H1 (cell line): ENCODE results near the gene ARHGAP26. TPM values are rescaled to one million over a fixed set of nuclear protein-coding genes. Genes with fewer than 3 reads are reported as not detected.

ENCODE experiments used
- CTCF ChIA-PET: fragments of 300-600 bp; sonication (Branson Sonifier 250); formaldehyde crosslinking; loops from one replicate; lab custom pipeline; 2021; ENCODE audit not compliant: partially characterized antibody; lab: Charles Lee
- POLR2A ChIA-PET: fragments of 300-600 bp; sonication (Branson Sonifier 250); formaldehyde crosslinking; loops from one replicate; lab custom pipeline; 2021; ENCODE audit warnings: inconsistent platforms; ENCODE audit not compliant: partially characterized antibody; lab: Charles Lee
- DNase-seq, 2 experiments: peaks; one replicate each; pipeline versions ENCODE4 v3.0.0 to v3.0.0-alpha.2; 2010 to 2022; ENCODE audit warnings: low spot score in 2 of 2, low read depth in 1 of 2, mixed read lengths in 1 of 2
- FAIRE-seq: peaks from 2 replicates; lab custom pipeline; 2011; peaks lifted over from hg19 to GRCh38; lab: Jason Lieb, UNC
- H2AFZ ChIP-seq: 2 replicates; pipeline ENCODE4 v1.8.1; 2012; ENCODE audit warnings: low read length, inconsistent platforms
- H2AK5ac ChIP-seq: 2 replicates; pipeline ENCODE4 v1.6.1; 2013; ENCODE audit warnings: low read depth, low read length
- H2BK120ac ChIP-seq: replicated peaks from 2 replicates; pipeline ENCODE3; 2013; ENCODE audit warnings: low read depth, low read length, inconsistent platforms
- H2BK12ac ChIP-seq: 2 replicates; pipeline ENCODE4 v1.6.1; 2013; ENCODE audit warnings: low read depth, low read length
- H2BK15ac ChIP-seq: 2 replicates; pipeline ENCODE4 v1.6.1; 2013; ENCODE audit warnings: low read length
- H2BK20ac ChIP-seq: 2 replicates; pipeline ENCODE4 v1.6.1; 2013; ENCODE audit warnings: low read length
- H2BK5ac ChIP-seq: 2 replicates; pipeline ENCODE4 v1.6.1; 2013; ENCODE audit warnings: low read depth, low read length
- H3K14ac ChIP-seq: 2 replicates; pipeline ENCODE4 v1.6.1; 2013; ENCODE audit warnings: inconsistent platforms; ENCODE audit not compliant: insufficient read length
- H3K18ac ChIP-seq: 2 replicates; pipeline ENCODE4 v1.6.1; 2013; ENCODE audit warnings: low read length; ENCODE audit errors: extremely low read depth
- H3K23ac ChIP-seq: 2 replicates; pipeline ENCODE4 v1.6.1; 2013; ENCODE audit warnings: inconsistent platforms; ENCODE audit not compliant: insufficient read length
- H3K23me2 ChIP-seq: 2 replicates; pipeline ENCODE4 v1.6.1; 2013; ENCODE audit warnings: low read depth, low read length
- H3K27ac ChIP-seq: 2 replicates; pipeline ENCODE4 v1.6.1; 2011; ENCODE audit warnings: low read depth, low read length, inconsistent platforms
- H3K27me3 ChIP-seq, 4 experiments: replicated peaks in 1 of 4; 1 replicate in 1 of 4; 2 replicates in 3 of 4; pipeline versions ENCODE4 v1.6.1 to v1.8.1; 2011 to 2013; ENCODE audit warnings: low read length in 3 of 4, mild to moderate bottlenecking in 3 of 4, inconsistent platforms in 2 of 4, mixed read lengths in 2 of 4, moderate library complexity in 1 of 4; ENCODE audit not compliant: control insufficient read depth in 3 of 4, insufficient read depth in 3 of 4; ENCODE audit errors: extremely low read depth in 1 of 4
- H3K36me3 ChIP-seq, 4 experiments: 2 replicates each; pipeline versions ENCODE4 v1.6.1 to v1.8.1; 2011 to 2013; ENCODE audit warnings: mild to moderate bottlenecking in 4 of 4, low read length in 3 of 4, moderate library complexity in 2 of 4, control low read depth in 1 of 4, inconsistent platforms in 1 of 4; ENCODE audit not compliant: insufficient read depth in 4 of 4, control insufficient read depth in 2 of 4
- H3K4ac ChIP-seq: replicated peaks from 2 replicates; pipeline ENCODE3; 2013; ENCODE audit warnings: low read length, low read depth, mixed read lengths, inconsistent platforms; ENCODE audit not compliant: insufficient read length
- H3K4me1 ChIP-seq, 4 experiments: replicated peaks in 1 of 4; 1 replicate in 1 of 4; 2 replicates in 3 of 4; pipeline versions ENCODE4 v1.6.1 to v1.8.1; 2011 to 2013; ENCODE audit warnings: low read length in 3 of 4, inconsistent platforms in 2 of 4, mixed read lengths in 1 of 4; ENCODE audit not compliant: insufficient read depth in 4 of 4, control insufficient read depth in 3 of 4
- H3K4me2 ChIP-seq, 2 experiments: 2 replicates each; pipeline versions ENCODE4 v1.6.1 to v1.8.1; 2011 to 2013; ENCODE audit warnings: low read depth in 2 of 2, low read length in 2 of 2, control low read depth in 1 of 2, inconsistent platforms in 1 of 2, mild to moderate bottlenecking in 1 of 2; ENCODE audit not compliant: insufficient read depth in 1 of 2
- H3K4me3 ChIP-seq, 4 experiments: fragments of 200-600, 300-600 bp in 1 of 4; sonication (generic), shearing (Covaris generic), sonication (Bioruptor Twin) in 1 of 4; 2 replicates each; pipeline versions ENCODE4 v1.5.1 to v1.8.1; 2011 to 2016; ENCODE audit warnings: low read length in 4 of 4, low read depth in 3 of 4, control low read depth in 2 of 4, inconsistent platforms in 2 of 4, mild to moderate bottlenecking in 2 of 4, mixed read lengths in 1 of 4, moderate library complexity in 1 of 4; ENCODE audit not compliant: insufficient read depth in 2 of 4; ENCODE audit errors: extremely low read depth in 1 of 4
- H3K56ac ChIP-seq: replicated peaks from 2 replicates; pipeline ENCODE3; 2013; ENCODE audit warnings: low read depth, mild to moderate bottlenecking, mixed read lengths, low read length, inconsistent platforms; ENCODE audit not compliant: insufficient read length
- H3K79me1 ChIP-seq: 2 replicates; pipeline ENCODE4 v1.6.1; 2013; ENCODE audit warnings: low read depth, low read length, control low read depth
- H3K79me2 ChIP-seq, 2 experiments: 2 replicates each; pipeline versions ENCODE4 v1.6.1 to v1.8.1; 2012 to 2013; ENCODE audit warnings: low read length in 2 of 2, mild to moderate bottlenecking in 2 of 2, inconsistent platforms in 1 of 2; ENCODE audit not compliant: insufficient read depth in 2 of 2, control insufficient read depth in 1 of 2
- H3K9ac ChIP-seq, 4 experiments: replicated peaks in 1 of 4; 1 replicate in 1 of 4; 2 replicates in 3 of 4; pipeline versions ENCODE4 v1.6.1 to v1.8.1; 2011 to 2013; ENCODE audit warnings: low read depth in 3 of 4, low read length in 3 of 4, control low read depth in 2 of 4, mild to moderate bottlenecking in 2 of 4, moderate library complexity in 2 of 4, inconsistent platforms in 1 of 4; ENCODE audit errors: extremely low read depth in 1 of 4
- H3K9me3 ChIP-seq, 2 experiments: 2 replicates each; pipeline versions ENCODE4 v1.6.1 to v1.8.1; 2012 to 2013; ENCODE audit warnings: mild to moderate bottlenecking in 2 of 2, moderate library complexity in 2 of 2, control low read depth in 1 of 2, inconsistent platforms in 1 of 2, low read depth in 1 of 2, low read length in 1 of 2, mixed read lengths in 1 of 2; ENCODE audit not compliant: insufficient read depth in 2 of 2
- H4K20me1 ChIP-seq, 2 experiments: replicated peaks in 1 of 2; 2 replicates each; pipeline versions ENCODE3 to v1.8.1; 2011 to 2013; ENCODE audit warnings: inconsistent platforms in 2 of 2, low read length in 2 of 2, mild to moderate bottlenecking in 1 of 2; ENCODE audit not compliant: insufficient read depth in 2 of 2, control insufficient read depth in 1 of 2
- H4K5ac ChIP-seq: 2 replicates; pipeline ENCODE4 v1.6.1; 2013; ENCODE audit warnings: low read length, low read depth, mixed read lengths, inconsistent platforms; ENCODE audit not compliant: insufficient read length
- H4K8ac ChIP-seq: 2 replicates; pipeline ENCODE4 v1.8.0; 2013; ENCODE audit warnings: mild to moderate bottlenecking, moderate library complexity, low read length, inconsistent platforms; ENCODE audit not compliant: insufficient read depth; ENCODE audit errors: extremely low read depth
- H4K91ac ChIP-seq: replicated peaks from 2 replicates; pipeline ENCODE3; 2013; ENCODE audit warnings: low read length, mixed read lengths, inconsistent platforms; ENCODE audit not compliant: insufficient read length
- RAD21 ChIP-seq, 2 experiments: IDR thresholded peaks in 1 of 2; conservative IDR thresholded peaks in 1 of 2; 2 replicates each; pipeline ENCODE4 v1.6.1; 2011; ENCODE audit warnings: low read depth in 2 of 2, low read length in 2 of 2, improper control_type of control experiment in 1 of 2, inconsistent platforms in 1 of 2, mild to moderate bottlenecking in 1 of 2, moderate library complexity in 1 of 2
- SP4 ChIP-seq: IDR thresholded peaks from 2 replicates; pipeline ENCODE4 v1.6.1; 2012; ENCODE audit warnings: low read length, inconsistent platforms
- WGBS, 2 experiments: shearing (Covaris generic) in 1 of 2; methylation state at CpG; one replicate each; pipeline versions ENCODE4 v1.1.6 to v1.1.7; 2013 to 2015; ENCODE audit warnings: low lambda C conversion rate in 2 of 2, mixed read lengths in 2 of 2, inconsistent platforms in 1 of 2, low coverage in 1 of 2, missing lambda C conversion rate in 1 of 2; ENCODE audit not compliant: insufficient replicate concordance in 2 of 2, insufficient coverage in 1 of 2, insufficient read length in 1 of 2; ENCODE audit errors: extremely low coverage in 1 of 2, missing lambda C conversion rate in 1 of 2; 5-methylcytosine and 5-hydroxymethylcytosine counted together
- polyA plus RNA-seq, 7 experiments: library from polyadenylated mRNA; depleted of rRNA in 3 of 7; stranded (reverse) in 5 of 7; unstranded in 2 of 7; fragments of >200 nt in 5 of 7; fragments of 200-250 nt in 2 of 7; gene quantifications; 1 replicate in 5 of 7; 2 replicates in 1 of 7; 4 replicates in 1 of 7; pipeline versions ENCODE4 v1.2.1 to v1.2.3, GENCODE V29; 2011 to 2013; ENCODE audit warnings: missing spikeins in 2 of 7, mixed read lengths in 2 of 7
- total RNA-seq: library from RNA; stranded (reverse); fragmentation: NEBNext Ultra II Directional; extraction: Animal tissue kit (Norgen Biotek cat#: 25700); gene quantifications from 2 replicates; pipeline ENCODE4 v1.2.1, GENCODE V29; 2021
- TF ChIP-seq, protein P1 (sequence below), 3 experiments: IDR thresholded peaks; 1 replicate in 2 of 3; 2 replicates in 1 of 3; pipeline versions ENCODE4 v1.5.1 to v1.6.1; 2011; ENCODE audit warnings: low read length in 3 of 3, mild to moderate bottlenecking in 3 of 3, inconsistent platforms in 2 of 3, low read depth in 1 of 3, moderate library complexity in 1 of 3; ENCODE audit not compliant: insufficient read depth in 1 of 3; ENCODE audit errors: control extremely low read depth in 1 of 3

Gene ARHGAP26
- total and polyA plus RNA-seq, 2 of the 8 experiments (the other 6 are each of a cell fraction or from before 2014, with no cell fraction given): 7.1 to 24.8 TPM

DNA sequence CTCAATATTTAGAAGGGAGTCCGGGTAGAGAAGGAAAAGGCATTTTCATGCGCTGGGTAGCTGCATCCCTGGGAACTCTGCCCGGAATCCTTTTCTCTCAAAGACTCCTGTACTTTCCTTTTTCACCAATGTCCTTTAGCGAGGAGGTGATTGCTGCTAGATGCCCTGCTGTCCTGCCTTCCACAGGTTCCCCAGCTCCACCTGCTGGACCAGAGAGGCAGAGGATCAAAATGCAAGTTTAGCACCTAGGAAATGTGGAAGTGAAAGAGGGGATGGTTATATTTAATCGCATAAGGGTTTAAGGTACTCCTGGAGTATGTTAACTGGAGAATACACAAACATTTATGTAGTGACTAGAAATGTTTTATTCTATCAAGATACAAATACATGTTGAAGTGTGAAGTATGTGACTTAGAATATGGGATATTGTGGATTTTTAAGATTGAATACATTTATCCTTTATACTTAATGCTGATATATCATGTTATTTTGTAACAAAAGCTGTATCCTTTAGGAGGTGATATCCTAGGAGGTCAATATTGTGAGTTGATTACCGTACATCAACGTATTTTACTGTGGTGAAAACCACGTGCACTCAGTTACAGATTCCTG lies 145.7 kb downstream of the ARHGAP26 start:
- no peaks in the 10 kb centered on the region for H3K9me3 ChIP-seq
- H4K20me1 ChIP-seq: no peaks in the 10 kb centered on the region
- H3K4me3 ChIP-seq: no peak overlapping the region
- no peaks in the 10 kb centered on the region for H3K4me1 ChIP-seq
- FAIRE-seq (peak; percentile 97), DNase-seq (peak; percentile 38 to 66)
- H3K23ac ChIP-seq: no peak overlapping the region
- H3K18ac ChIP-seq: no peak overlapping the region
- no peak overlapping the region for H4K8ac ChIP-seq
- H2BK20ac ChIP-seq: no peak overlapping the region
- no peak overlapping the region for H3K56ac ChIP-seq
- CTCF ChIA-PET: interaction anchor here (0.6 to 11.9 kb wide), 34 partner anchors 9 to 625 kb away, joined by 3 to 118 read pairs (median 4); partner anchors contain the start of genes ARHGAP26 and FGF1
- no peak overlapping the region for H3K14ac ChIP-seq
- no peak overlapping the region for H2AK5ac ChIP-seq
- no peak overlapping the region for H2BK120ac ChIP-seq
- WGBS, 2 experiments: 57% methylated on average over 8 of the region's 8 CpGs; no CpG with 5 or more reads in 1 of the 2 experiments
- H2BK12ac ChIP-seq: no peak overlapping the region
- H4K5ac ChIP-seq: no peak overlapping the region
- H2AFZ ChIP-seq: no peak overlapping the region
- H3K27ac ChIP-seq: no peak overlapping the region
- H3K4me2 ChIP-seq: no peak overlapping the region
- H3K23me2 ChIP-seq: no peaks in the 10 kb centered on the region
- H3K79me1 ChIP-seq: no peaks in the 10 kb centered on the region
- H3K9ac ChIP-seq: no peak overlapping the region
- H2BK5ac ChIP-seq: no peak overlapping the region
- POLR2A ChIA-PET: no interaction called here
- no peaks in the 10 kb centered on the region for H3K79me2 ChIP-seq
- no peak overlapping the region for H2BK15ac ChIP-seq
- no peaks in the 10 kb centered on the region for H3K27me3 ChIP-seq
- no peak overlapping the region for H4K91ac ChIP-seq
- peaks cover 0 to 4% (median 0%) of the 10 kb centered on the region in 4 experiments; a peak in 3 of 8 replicates for H3K36me3 ChIP-seq
- TF ChIP-seq RAD21 (IDR thresholded peaks at IDR 0.05 in 1 of 2, conservative IDR thresholded peaks at IDR 0.05 in 1 of 2; ENCODE audit: low read depth in 2 of 2, low read length in 2 of 2): peak; percentile 75 to 83
- no peak for TF ChIP-seq SP4
- TF ChIP-seq, protein P1, sequence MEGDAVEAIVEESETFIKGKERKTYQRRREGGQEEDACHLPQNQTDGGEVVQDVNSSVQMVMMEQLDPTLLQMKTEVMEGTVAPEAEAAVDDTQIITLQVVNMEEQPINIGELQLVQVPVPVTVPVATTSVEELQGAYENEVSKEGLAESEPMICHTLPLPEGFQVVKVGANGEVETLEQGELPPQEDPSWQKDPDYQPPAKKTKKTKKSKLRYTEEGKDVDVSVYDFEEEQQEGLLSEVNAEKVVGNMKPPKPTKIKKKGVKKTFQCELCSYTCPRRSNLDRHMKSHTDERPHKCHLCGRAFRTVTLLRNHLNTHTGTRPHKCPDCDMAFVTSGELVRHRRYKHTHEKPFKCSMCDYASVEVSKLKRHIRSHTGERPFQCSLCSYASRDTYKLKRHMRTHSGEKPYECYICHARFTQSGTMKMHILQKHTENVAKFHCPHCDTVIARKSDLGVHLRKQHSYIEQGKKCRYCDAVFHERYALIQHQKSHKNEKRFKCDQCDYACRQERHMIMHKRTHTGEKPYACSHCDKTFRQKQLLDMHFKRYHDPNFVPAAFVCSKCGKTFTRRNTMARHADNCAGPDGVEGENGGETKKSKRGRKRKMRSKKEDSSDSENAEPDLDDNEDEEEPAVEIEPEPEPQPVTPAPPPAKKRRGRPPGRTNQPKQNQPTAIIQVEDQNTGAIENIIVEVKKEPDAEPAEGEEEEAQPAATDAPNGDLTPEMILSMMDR (IDR thresholded peaks at IDR 0.05; ENCODE audit: control extremely low read depth in 1 of 3, insufficient read depth in 1 of 3, low read depth in 1 of 3, low read length in 3 of 3): peak; percentile 76 to 89 (median 85)
- no peak overlapping the region for H3K4ac ChIP-seq
